Astrocyte of the cerebellum (primary cell): Measurements from ENCODE around the gene VTI1A.

Source experiments
- DNase-seq: peaks from one replicate; pipeline ENCODE4 v3.0.0-alpha.2; 2011; ENCODE audit warnings: low read depth
- H3K4me3 ChIP-seq: 2 replicates; pipeline ENCODE4 v1.5.1; 2011; ENCODE audit warnings: mild to moderate bottlenecking, low read depth, low read length, moderate library complexity
- in situ Hi-C: cut with HindIII; loops from 2 replicates; pipeline ENCODE4 v1.10.0; 2017; ENCODE audit warnings: low sequenced_read_pairs
- TF ChIP-seq, protein P1 (sequence below): IDR thresholded peaks from 2 replicates; pipeline ENCODE4 v1.5.1; 2012; ENCODE audit warnings: low read length, low read depth, moderate library complexity, mild to moderate bottlenecking; ENCODE audit errors: missing control alignments

Gene VTI1A

DNA sequence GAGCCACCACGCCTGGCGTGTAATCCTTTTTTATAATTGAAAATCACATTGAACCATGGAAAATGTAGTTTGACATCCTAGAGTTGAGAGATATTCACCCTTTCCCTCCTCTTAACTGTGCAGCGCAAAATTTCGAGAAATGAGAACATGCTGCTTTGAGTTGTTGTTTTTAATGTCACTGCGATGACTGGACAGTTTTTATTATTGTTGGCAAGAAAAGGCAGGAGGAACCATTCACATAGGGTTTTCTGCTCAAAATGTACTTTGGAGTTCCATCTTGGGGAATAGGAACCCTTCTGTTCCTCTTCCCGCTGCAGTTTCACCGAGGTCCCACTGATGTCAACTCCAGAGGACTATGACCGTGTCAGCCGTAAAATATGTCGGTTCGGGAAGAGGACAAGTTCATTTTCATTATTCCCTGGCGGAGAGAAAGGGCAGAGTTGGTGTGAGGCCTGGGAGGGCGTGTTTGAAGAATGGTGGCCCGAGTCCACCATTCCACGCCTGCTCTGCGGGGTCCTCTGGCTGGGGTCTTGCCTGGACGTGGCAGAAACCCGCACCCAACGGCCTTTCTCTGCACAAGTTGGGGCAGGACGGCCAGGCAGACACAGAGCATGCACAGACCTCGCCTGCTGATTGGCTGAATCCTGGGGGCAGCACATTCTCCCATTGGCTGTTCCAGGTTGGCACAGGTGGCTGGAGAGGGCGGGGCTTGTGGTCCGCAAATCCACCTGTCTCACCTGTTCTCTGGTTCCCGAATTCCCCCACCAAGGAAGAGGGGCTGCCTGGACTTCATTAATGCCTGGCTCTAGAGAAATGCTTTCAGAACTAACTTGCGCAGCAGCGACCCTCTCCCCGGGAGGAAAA lies 397.9 kb downstream of the VTI1A start:
- no peak overlapping the region for H3K4me3 ChIP-seq
- TF ChIP-seq, protein P1, sequence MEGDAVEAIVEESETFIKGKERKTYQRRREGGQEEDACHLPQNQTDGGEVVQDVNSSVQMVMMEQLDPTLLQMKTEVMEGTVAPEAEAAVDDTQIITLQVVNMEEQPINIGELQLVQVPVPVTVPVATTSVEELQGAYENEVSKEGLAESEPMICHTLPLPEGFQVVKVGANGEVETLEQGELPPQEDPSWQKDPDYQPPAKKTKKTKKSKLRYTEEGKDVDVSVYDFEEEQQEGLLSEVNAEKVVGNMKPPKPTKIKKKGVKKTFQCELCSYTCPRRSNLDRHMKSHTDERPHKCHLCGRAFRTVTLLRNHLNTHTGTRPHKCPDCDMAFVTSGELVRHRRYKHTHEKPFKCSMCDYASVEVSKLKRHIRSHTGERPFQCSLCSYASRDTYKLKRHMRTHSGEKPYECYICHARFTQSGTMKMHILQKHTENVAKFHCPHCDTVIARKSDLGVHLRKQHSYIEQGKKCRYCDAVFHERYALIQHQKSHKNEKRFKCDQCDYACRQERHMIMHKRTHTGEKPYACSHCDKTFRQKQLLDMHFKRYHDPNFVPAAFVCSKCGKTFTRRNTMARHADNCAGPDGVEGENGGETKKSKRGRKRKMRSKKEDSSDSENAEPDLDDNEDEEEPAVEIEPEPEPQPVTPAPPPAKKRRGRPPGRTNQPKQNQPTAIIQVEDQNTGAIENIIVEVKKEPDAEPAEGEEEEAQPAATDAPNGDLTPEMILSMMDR: no peak
- in situ Hi-C loops: no loop called here
- no peak for DNase-seq

DNA sequence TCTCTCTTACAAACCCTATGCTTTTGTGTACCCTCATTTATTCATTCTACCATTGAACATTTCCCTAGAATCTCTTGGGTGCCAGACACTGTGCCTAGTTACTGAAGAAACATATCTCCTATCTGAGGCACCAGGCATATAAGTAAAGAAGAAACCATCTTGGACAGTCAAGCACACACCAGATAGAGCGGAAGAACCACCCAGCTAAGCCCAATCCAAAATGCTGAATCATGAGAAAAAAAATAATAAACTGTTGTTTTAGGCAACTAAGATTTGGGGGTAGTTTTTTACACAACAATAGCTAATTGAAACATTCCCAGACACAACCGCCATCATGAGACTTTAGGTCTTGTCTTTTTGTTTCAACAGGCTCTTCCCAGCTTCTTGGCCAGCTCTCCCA lies 400.8 kb downstream of the VTI1A start:
- H3K4me3 ChIP-seq: no peak overlapping the region
- DNase-seq: no peak
- TF ChIP-seq, protein P1: no peak
- in situ Hi-C loops: no loop called here

GRCh38 chr10:112848228-112848627 lies 401.2 kb downstream of the VTI1A start:
- no peak overlapping the region for H3K4me3 ChIP-seq
- no peak for DNase-seq
- in situ Hi-C loops: no loop called here
- TF ChIP-seq, protein P1: no peak

- no peak overlapping the region for H3K4me3 ChIP-seq
- DNase-seq: no peak
- TF ChIP-seq, protein P1: no peak
- in situ Hi-C loops: no loop called here
Observed at GRCh38 chr10:112848868-112849430, 401.9 kb downstream of the VTI1A start.

- TF ChIP-seq, protein P1: no peak
- no peak for DNase-seq
- H3K4me3 ChIP-seq: no peak overlapping the region
- in situ Hi-C loops: no loop called here
Observed at GRCh38 chr10:112849546-112849945, 402.5 kb downstream of the VTI1A start.

- TF ChIP-seq, protein P1: no peak
- H3K4me3 ChIP-seq: no peak overlapping the region
- DNase-seq: no peak
- in situ Hi-C loops: loop anchor here (5.0 kb wide), 1 partner anchor 46 kb away; no protein-coding TSS in a partner anchor
Observed at GRCh38 chr10:112851181-112851580, 404.2 kb downstream of the VTI1A start.
